PC-9 (cell line): ENCODE data around the gene KDM4B. TPM values are rescaled to one million over a fixed set of nuclear protein-coding genes. Genes with fewer than 3 reads are reported as not detected.

ENCODE experiments used
- BruUV-seq: library from RNA; stranded (reverse); fragments of 400-500 nt; replicated peaks from 2 replicates; lab custom pipeline; 2021; lab: Mats Ljungman, UMichigan
- CTCF ChIA-PET: fragments of 300-600 bp; sonication (Branson Sonifier 250); formaldehyde crosslinking; loops from one replicate; lab custom pipeline; 2022; ENCODE audit warnings: antibody characterized with exemption; lab: Charles Lee
- POLR2A ChIA-PET: fragments of 300-600 bp; sonication (Branson Sonifier 250); formaldehyde crosslinking; loops from one replicate; lab custom pipeline; 2022; ENCODE audit warnings: antibody characterized with exemption; ENCODE audit not compliant: unreplicated experiment; lab: Charles Lee
- DNase-seq, 2 experiments: peaks; one replicate each; pipeline versions ENCODE4 v3.0.0 to v3.0.0-alpha.2; 2015 to 2022; ENCODE audit warnings: mixed read lengths in 1 of 2
- H2AFZ ChIP-seq: fragments of 200-600 bp; sonication (generic); 2 replicates; pipeline ENCODE4 v1.8.1; 2017; ENCODE audit warnings: antibody characterized with exemption
- H3F3A ChIP-seq: fragments of 200-600 bp; sonication (generic); 2 replicates; pipeline ENCODE4 v1.8.1; 2017; ENCODE audit warnings: antibody characterized with exemption, mild to moderate bottlenecking, low read depth; ENCODE audit not compliant: insufficient read depth
- H3K27ac ChIP-seq: fragments of 200-600 bp; sonication (generic); 2 replicates; pipeline ENCODE4 v1.6.1; 2016; ENCODE audit warnings: mixed run types
- H3K27me3 ChIP-seq: fragments of 200-600 bp; sonication (generic); 2 replicates; pipeline ENCODE4 v1.6.1; 2016; ENCODE audit warnings: low read depth, mixed run types; ENCODE audit not compliant: insufficient read depth
- H3K36me3 ChIP-seq: fragments of 200-600 bp; sonication (generic); 2 replicates; pipeline ENCODE4 v1.6.1; 2016; ENCODE audit warnings: low read depth, mixed run types
- H3K4me1 ChIP-seq: fragments of 200-600 bp; sonication (generic); replicated peaks from 2 replicates; pipeline ENCODE4 v1.6.1; 2016; ENCODE audit warnings: mixed run types; ENCODE audit not compliant: insufficient read depth
- H3K4me2 ChIP-seq: fragments of 200-600 bp; sonication (generic); 2 replicates; pipeline ENCODE4 v1.6.1; 2017; ENCODE audit warnings: mixed run types
- H3K4me3 ChIP-seq: fragments of 200-600 bp; sonication (generic); 2 replicates; pipeline ENCODE4 v1.6.1; 2016; ENCODE audit warnings: mixed run types
- H3K79me2 ChIP-seq: fragments of 200-600 bp; sonication (generic); 2 replicates; pipeline ENCODE4 v1.6.1; 2017; ENCODE audit warnings: low read depth, mixed run types
- H3K9me2 ChIP-seq: fragments of 200-600 bp; sonication (generic); 2 replicates; pipeline ENCODE4 v1.8.1; 2017; ENCODE audit warnings: mild to moderate bottlenecking; ENCODE audit not compliant: insufficient read depth
- H3K9me3 ChIP-seq: fragments of 200-600 bp; sonication (generic); 2 replicates; pipeline ENCODE4 v1.8.1; 2016; ENCODE audit warnings: low read depth; ENCODE audit not compliant: insufficient read depth
- H4K20me1 ChIP-seq: fragments of 200-600 bp; sonication (generic); 2 replicates; pipeline ENCODE4 v1.8.1; 2017; ENCODE audit not compliant: insufficient read depth
- CTCF ChIP-seq: fragments of 200-600 bp; sonication (generic); conservative IDR thresholded peaks from 2 replicates; pipeline ENCODE4 v1.6.1; 2017; ENCODE audit warnings: mixed run types, antibody characterized with exemption, mild to moderate bottlenecking, moderate library complexity
- EZH2 ChIP-seq: fragments of 200-600 bp; sonication (generic); IDR thresholded peaks from 2 replicates; pipeline ENCODE4 v1.8.0; 2017; ENCODE audit warnings: antibody characterized with exemption, low read depth
- intact Hi-C: fragments of 100-400 bp; cut with micrococcal nuclease; formaldehyde crosslinking; loops from one replicate; pipeline ENCODE4 v1.10.0; 2022; ENCODE audit not compliant: unreplicated experiment
- total RNA-seq: library from RNA; stranded (reverse); gene quantifications from 2 replicates; pipeline ENCODE4 v1.2.3, GENCODE V29; 2021

Gene KDM4B
- total RNA-seq, 1 experiment from 2014 or later = 19.5 TPM

GRCh38 chr19:5066768-5067167 lies 97.9 kb downstream of the KDM4B start:
- TF ChIP-seq CTCF (no peak), EZH2 (no peak)

GRCh38 chr19:5067678-5068077 lies 98.8 kb downstream of the KDM4B start:
- ChIA-PET POLR2A (no interaction called here), CTCF (no interaction called here)
- H3F3A ChIP-seq = no peaks in the 10 kb centered on the region
- H3K9me3 ChIP-seq = no peaks in the 10 kb centered on the region
- no TSS peak for BruUV-seq
- no peak for DNase-seq
- H3K4me3 ChIP-seq = no peak overlapping the region
- intact Hi-C loops = no loop called here
- no peak overlapping the region for H3K27ac ChIP-seq
- no peaks in the 10 kb centered on the region for H4K20me1 ChIP-seq
- TF ChIP-seq EZH2 = no peak
- H3K27me3 ChIP-seq = no peaks in the 10 kb centered on the region
- H3K4me2 ChIP-seq = no peak overlapping the region
- H3K9me2 ChIP-seq = no peaks in the 10 kb centered on the region
- no peak overlapping the region for H2AFZ ChIP-seq
- no peaks in the 10 kb centered on the region for H3K79me2 ChIP-seq
- no peaks in the 10 kb centered on the region for H3K4me1 ChIP-seq
- no peaks in the 10 kb centered on the region for H3K36me3 ChIP-seq

More at GRCh38 chr19:5066768-5067167, 97.9 kb downstream of the KDM4B start:
- Histone ChIP-seq H3K9me3 (no peaks in the 10 kb centered on the region), H3K27ac (no peak overlapping the region), H3K4me2 (no peak overlapping the region), H3K4me3 (no peak overlapping the region), H4K20me1 (no peaks in the 10 kb centered on the region), H2AFZ (no peak overlapping the region), H3K27me3 (no peaks in the 10 kb centered on the region), H3K79me2 (no peaks in the 10 kb centered on the region), H3K4me1 (no peaks in the 10 kb centered on the region), H3K9me2 (no peaks in the 10 kb centered on the region), H3F3A (no peaks in the 10 kb centered on the region), H3K36me3 (no peaks in the 10 kb centered on the region)
- CTCF ChIA-PET = no interaction called here
- no TSS peak for BruUV-seq
- intact Hi-C loops = no loop called here
- no peak for DNase-seq
- POLR2A ChIA-PET = no interaction called here

GRCh38 chr19:5068233-5069072 lies 99.5 kb downstream of the KDM4B start:
- no peak for DNase-seq
- H3K27me3 ChIP-seq = no peaks in the 10 kb centered on the region
- no peaks in the 10 kb centered on the region for H3K4me1 ChIP-seq
- ChIA-PET CTCF (no interaction called here), POLR2A (no interaction called here)
- H3K4me3 ChIP-seq = no peak overlapping the region
- no peaks in the 10 kb centered on the region for H3K9me3 ChIP-seq
- H3K79me2 ChIP-seq = no peaks in the 10 kb centered on the region
- intact Hi-C loops = no loop called here
- H3F3A ChIP-seq = no peaks in the 10 kb centered on the region
- no peak overlapping the region for H3K27ac ChIP-seq
- no peak overlapping the region for H3K4me2 ChIP-seq
- no peak overlapping the region for H2AFZ ChIP-seq
- no peaks in the 10 kb centered on the region for H3K36me3 ChIP-seq
- no peaks in the 10 kb centered on the region for H4K20me1 ChIP-seq
- no TSS peak for BruUV-seq
- TF ChIP-seq EZH2 (no peak), CTCF (no peak)
- H3K9me2 ChIP-seq = no peaks in the 10 kb centered on the region
